H1 (cell line): ENCODE measurements around the gene VDR. TPM values are rescaled to one million over a fixed set of nuclear protein-coding genes. Genes with fewer than 3 reads are reported as not detected.

ENCODE experiments used
- CREB1 ChIP-seq: IDR thresholded peaks from 2 replicates; pipeline ENCODE4 v1.6.1; 2012; ENCODE audit warnings: inconsistent platforms
- SP2 ChIP-seq: IDR thresholded peaks from 2 replicates; pipeline ENCODE4 v1.6.1; 2012; ENCODE audit warnings: mild to moderate bottlenecking, low read length, inconsistent platforms
- TBP ChIP-seq: IDR thresholded peaks from 2 replicates; pipeline ENCODE4 v1.6.1; 2011; ENCODE audit warnings: low read depth, low read length, improper control_type of control experiment
- TEAD4 ChIP-seq: IDR thresholded peaks from 2 replicates; pipeline ENCODE4 v1.6.1; 2012; ENCODE audit warnings: low read depth, low read length, inconsistent platforms, mixed read lengths
- USF2 ChIP-seq: IDR thresholded peaks from 2 replicates; pipeline ENCODE4 v1.6.1; 2011; ENCODE audit warnings: low read length, improper control_type of control experiment
- polyA plus RNA-seq, 7 experiments: library from polyadenylated mRNA; depleted of rRNA in 3 of 7; stranded (reverse) in 5 of 7; unstranded in 2 of 7; fragments of >200 nt in 5 of 7; fragments of 200-250 nt in 2 of 7; gene quantifications; 1 replicate in 5 of 7; 2 replicates in 1 of 7; 4 replicates in 1 of 7; pipeline versions ENCODE4 v1.2.1 to v1.2.3, GENCODE V29; 2011 to 2013; ENCODE audit warnings: missing spikeins in 2 of 7, mixed read lengths in 2 of 7
- total RNA-seq: library from RNA; stranded (reverse); fragmentation: NEBNext Ultra II Directional; extraction: Animal tissue kit (Norgen Biotek cat#: 25700); gene quantifications from 2 replicates; pipeline ENCODE4 v1.2.1, GENCODE V29; 2021

VDR gene
- total and polyA plus RNA-seq, 2 of the 8 experiments (the other 6 are each of a cell fraction or from before 2014, with no cell fraction given): 0.44 to 0.65 TPM

- TF ChIP-seq USF2 (no peak), CREB1 (no peak), TEAD4 (no peak), SP2 (no peak), TBP (no peak)
Observed at GRCh38 chr12:47858511-47859266, 46.1 kb downstream of the VDR start (continued).
